Breast epithelium (tissue), 3 donors: Measurements from ENCODE around the gene LRCOL1.

Experiments used
- POLR2A ChIP-seq: fragments of 450-650 bp; IDR thresholded peaks from one replicate; pipeline ENCODE4 v1.6.1; 2016; ENCODE audit warnings: antibody characterized with exemption, mild to moderate bottlenecking, moderate library complexity
- TF ChIP-seq, protein P1 (sequence below), 3 donors: fragments of 450-650 bp; IDR thresholded peaks; one replicate each; pipeline ENCODE4 v1.5.1; 2016 to 2017; ENCODE audit warnings: antibody characterized with exemption in 3 of 3, mild to moderate bottlenecking in 3 of 3, moderate library complexity in 3 of 3

DNA sequence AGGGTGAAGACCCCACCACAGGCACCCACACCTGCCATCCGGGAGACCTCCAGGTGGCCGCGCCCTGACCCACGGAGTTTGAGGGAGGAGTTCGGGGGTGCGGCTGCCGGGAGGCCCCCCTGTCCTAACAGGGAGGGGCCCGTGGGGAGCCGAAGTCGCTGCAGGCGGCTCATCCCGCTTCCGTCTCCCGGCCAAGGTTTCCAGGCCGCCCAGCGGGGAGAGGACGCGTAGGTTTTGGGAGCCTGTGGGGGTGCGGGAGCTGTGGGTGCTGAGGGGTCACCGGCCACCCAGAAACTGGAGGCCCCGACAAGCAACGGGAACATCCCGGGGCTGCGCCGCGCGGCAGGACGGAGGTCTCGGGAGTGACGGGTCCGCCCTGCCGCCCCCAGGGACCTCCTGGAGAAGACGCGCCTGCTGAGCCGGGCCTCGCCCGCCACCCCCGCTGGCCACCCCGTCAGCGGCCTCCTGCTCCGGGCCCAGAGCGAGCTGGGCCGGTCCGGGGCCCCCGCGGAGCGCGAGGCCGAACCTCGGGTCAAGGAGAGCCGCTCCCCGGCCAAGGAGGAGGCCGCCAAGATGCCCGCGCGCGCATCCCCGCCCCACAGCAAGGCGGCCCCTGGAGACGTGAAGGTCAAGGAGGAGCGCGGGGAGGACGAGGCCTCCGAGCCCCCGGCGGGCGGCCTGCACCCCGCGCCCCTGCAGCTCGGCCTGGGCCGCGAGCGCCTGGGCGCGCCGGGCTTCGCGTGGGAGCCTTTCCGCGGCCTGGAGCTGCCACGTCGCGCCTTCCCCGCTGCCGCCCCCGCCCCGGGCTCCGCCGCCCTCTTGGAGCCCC is 27.6 kb downstream of the LRCOL1 start:
- TF ChIP-seq, protein P1, sequence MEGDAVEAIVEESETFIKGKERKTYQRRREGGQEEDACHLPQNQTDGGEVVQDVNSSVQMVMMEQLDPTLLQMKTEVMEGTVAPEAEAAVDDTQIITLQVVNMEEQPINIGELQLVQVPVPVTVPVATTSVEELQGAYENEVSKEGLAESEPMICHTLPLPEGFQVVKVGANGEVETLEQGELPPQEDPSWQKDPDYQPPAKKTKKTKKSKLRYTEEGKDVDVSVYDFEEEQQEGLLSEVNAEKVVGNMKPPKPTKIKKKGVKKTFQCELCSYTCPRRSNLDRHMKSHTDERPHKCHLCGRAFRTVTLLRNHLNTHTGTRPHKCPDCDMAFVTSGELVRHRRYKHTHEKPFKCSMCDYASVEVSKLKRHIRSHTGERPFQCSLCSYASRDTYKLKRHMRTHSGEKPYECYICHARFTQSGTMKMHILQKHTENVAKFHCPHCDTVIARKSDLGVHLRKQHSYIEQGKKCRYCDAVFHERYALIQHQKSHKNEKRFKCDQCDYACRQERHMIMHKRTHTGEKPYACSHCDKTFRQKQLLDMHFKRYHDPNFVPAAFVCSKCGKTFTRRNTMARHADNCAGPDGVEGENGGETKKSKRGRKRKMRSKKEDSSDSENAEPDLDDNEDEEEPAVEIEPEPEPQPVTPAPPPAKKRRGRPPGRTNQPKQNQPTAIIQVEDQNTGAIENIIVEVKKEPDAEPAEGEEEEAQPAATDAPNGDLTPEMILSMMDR (IDR thresholded peaks at IDR 0.05) = no peak
- TF ChIP-seq POLR2A = no peak
